NT2/D1 (cell line): ENCODE data around the gene PITRM1.

ENCODE experiments used
- DNase-seq: peaks from one replicate; pipeline ENCODE4 v3.0.0-alpha.2; 2011; ENCODE audit warnings: low read depth, low spot score
- H3K27me3 ChIP-seq: 2 replicates; pipeline ENCODE4 v1.6.0; 2011; ENCODE audit warnings: mild to moderate bottlenecking; ENCODE audit not compliant: insufficient read length, insufficient read depth
- H3K36me3 ChIP-seq: 2 replicates; pipeline ENCODE4 v1.6.1; 2011; ENCODE audit warnings: mild to moderate bottlenecking, low read length, mixed read lengths; ENCODE audit not compliant: insufficient read depth, insufficient read length
- H3K4me1 ChIP-seq: 2 replicates; pipeline ENCODE4 v1.5.1; 2011; ENCODE audit not compliant: insufficient read depth, insufficient read length
- H3K4me3 ChIP-seq: 2 replicates; pipeline ENCODE4 v1.5.1; 2011; ENCODE audit warnings: low read depth; ENCODE audit not compliant: insufficient read length
- H3K9ac ChIP-seq: 2 replicates; pipeline ENCODE4 v1.6.0; 2011; ENCODE audit warnings: low read depth; ENCODE audit not compliant: insufficient read length
- H3K9me3 ChIP-seq: 2 replicates; pipeline ENCODE4 v1.5.1; 2011; ENCODE audit warnings: mild to moderate bottlenecking, low read length; ENCODE audit not compliant: insufficient read depth
- SUZ12 ChIP-seq: IDR thresholded peaks from 2 replicates; pipeline ENCODE4 v1.6.1; 2011; ENCODE audit not compliant: insufficient read length, insufficient read depth; ENCODE audit errors: extremely low read depth
- YY1 ChIP-seq: IDR thresholded peaks from 2 replicates; pipeline ENCODE4 v1.6.1; 2011; ENCODE audit not compliant: insufficient read length, insufficient read depth
- ZNF274 ChIP-seq: IDR thresholded peaks from 2 replicates; pipeline ENCODE4 v1.6.1; 2011; ENCODE audit warnings: mild to moderate bottlenecking, low read depth, low read length

The PITRM1 gene

DNA sequence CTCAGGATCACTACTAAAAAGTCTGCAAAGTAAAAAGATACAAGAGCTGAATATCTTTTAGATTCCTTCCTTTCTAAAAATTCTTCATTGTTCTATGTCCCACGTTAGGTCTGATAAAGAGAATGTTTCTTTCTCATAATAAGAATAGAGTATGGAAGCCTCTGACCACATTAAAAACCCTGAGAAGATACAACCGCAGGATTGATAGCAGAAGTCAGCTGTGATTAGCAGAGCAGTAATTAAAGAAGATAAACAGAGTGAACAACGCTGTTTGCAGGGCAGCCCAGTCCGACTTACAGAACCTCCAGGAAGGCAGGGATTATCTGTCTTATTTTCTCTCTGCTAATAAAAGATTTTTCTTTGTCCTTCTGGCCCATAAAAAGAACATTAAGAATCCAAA is 31.4 kb upstream of the PITRM1 start:
- TF ChIP-seq ZNF274 (no peak), SUZ12 (no peak), YY1 (no peak)
- H3K27me3 ChIP-seq = no peaks in the 10 kb centered on the region
- H3K4me3 ChIP-seq = no peak overlapping the region
- peaks cover 2% of the 10 kb centered on the region for H3K4me1 ChIP-seq
- no peaks in the 10 kb centered on the region for H3K9me3 ChIP-seq
- H3K36me3 ChIP-seq = no peaks in the 10 kb centered on the region
- no peak overlapping the region for H3K9ac ChIP-seq
- DNase-seq = no peak

DNA sequence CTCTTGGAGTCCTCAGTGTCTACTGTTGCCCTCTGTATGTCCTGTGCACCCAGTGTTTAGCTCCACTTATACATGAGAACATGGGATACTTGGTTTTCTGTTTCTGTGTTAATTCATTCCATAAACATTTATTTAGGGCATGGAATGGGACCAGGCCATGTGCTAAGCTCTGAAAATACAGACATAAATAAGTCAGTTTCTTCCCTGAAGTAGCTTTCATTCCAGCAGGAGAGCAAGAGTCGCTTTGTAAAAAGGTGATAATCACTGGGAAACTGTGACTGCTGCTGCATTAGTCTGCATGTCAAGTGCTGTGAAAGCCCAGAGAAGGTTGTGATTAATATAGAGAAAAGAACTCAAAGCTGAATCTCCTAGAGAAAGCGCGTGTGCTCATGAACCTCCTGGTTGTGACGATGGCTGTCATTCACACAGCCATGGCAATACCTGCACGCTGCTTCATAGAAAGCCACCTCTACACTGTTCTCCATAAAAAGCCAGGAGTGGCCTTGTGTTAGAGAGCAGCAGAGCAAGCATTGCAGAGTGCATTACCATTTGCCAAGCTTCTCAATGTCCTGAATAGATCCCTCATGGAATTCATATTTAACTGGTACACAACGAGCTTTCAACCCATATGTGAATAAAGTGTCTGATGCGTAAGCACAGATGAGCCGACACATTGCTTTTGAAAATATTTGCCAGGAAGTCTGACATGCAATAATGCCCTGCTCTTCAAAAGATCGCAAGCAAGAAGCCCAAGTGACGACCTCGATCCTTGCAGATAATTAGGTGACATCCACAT is 30.6 kb upstream of the PITRM1 start:
- Histone ChIP-seq H3K4me3 (no peak overlapping the region), H3K27me3 (no peaks in the 10 kb centered on the region), H3K36me3 (no peaks in the 10 kb centered on the region), H3K9me3 (no peaks in the 10 kb centered on the region), H3K9ac (no peak overlapping the region), H3K4me1 (peaks cover 2% of the 10 kb centered on the region)
- TF ChIP-seq ZNF274 = no peak
- no peak for TF ChIP-seq YY1
- no peak for TF ChIP-seq SUZ12
- no peak for DNase-seq

- no peak for TF ChIP-seq SUZ12
- TF ChIP-seq ZNF274 = no peak
- no peak for TF ChIP-seq YY1
- Histone ChIP-seq H3K4me3 (no peak overlapping the region), H3K36me3 (no peaks in the 10 kb centered on the region), H3K9ac (no peak overlapping the region), H3K27me3 (no peaks in the 10 kb centered on the region), H3K4me1 (peaks cover 2% of the 10 kb centered on the region), H3K9me3 (no peaks in the 10 kb centered on the region)
- DNase-seq = no peak
Measured at GRCh38 chr10:3201796-3202195, 29.2 kb upstream of the PITRM1 start.

DNA sequence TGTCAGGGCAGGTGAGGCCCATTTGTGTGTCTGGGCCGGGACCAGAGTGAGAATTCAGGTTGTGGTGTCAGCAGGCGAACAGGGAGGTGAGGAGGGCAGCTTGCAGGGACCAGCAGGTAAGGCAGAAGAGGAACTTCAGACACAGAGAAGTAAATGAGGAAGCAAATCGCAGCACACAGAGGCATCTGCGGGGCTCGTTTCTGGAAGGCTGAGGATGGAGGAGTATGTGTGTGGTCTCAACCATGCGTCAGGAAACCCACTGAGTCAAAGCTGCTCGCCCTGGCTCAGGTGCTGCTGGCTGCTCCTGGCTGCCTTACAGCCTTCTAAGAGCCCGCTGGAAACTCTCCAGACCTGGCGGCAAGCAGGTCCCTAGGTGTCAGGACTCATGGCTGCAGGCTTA is 26.9 kb upstream of the PITRM1 start:
- H3K36me3 ChIP-seq = no peaks in the 10 kb centered on the region
- no peak overlapping the region for H3K9ac ChIP-seq
- H3K4me1 ChIP-seq = peaks cover 2% of the 10 kb centered on the region
- TF ChIP-seq ZNF274 (no peak), YY1 (no peak), SUZ12 (no peak)
- H3K4me3 ChIP-seq = no peak overlapping the region
- no peaks in the 10 kb centered on the region for H3K27me3 ChIP-seq
- H3K9me3 ChIP-seq = no peaks in the 10 kb centered on the region
- no peak for DNase-seq

DNA sequence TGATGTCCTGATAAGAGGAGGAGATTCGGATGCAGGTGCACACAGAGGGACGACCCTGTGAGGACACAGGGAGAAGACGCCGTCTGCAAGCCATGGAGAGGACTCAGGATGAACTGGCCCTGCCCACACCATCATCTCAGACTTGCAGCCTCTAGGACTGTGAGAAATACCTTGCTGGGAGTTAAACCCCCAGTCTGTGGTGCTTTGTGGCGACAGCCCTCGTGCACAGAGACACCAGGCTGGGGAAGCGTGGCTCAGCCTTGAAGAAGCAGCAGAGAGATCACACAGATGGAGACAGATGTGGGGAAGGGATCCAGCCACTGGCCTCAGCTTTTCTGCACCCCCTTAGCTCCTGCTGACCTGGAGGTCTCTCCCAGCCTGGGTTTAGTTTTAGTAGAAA is 26.3 kb upstream of the PITRM1 start:
- Histone ChIP-seq H3K4me3 (no peak overlapping the region), H3K27me3 (no peaks in the 10 kb centered on the region), H3K9ac (no peak overlapping the region), H3K9me3 (no peaks in the 10 kb centered on the region), H3K36me3 (no peaks in the 10 kb centered on the region), H3K4me1 (peaks cover 2% of the 10 kb centered on the region)
- no peak for TF ChIP-seq YY1
- TF ChIP-seq SUZ12 = no peak
- TF ChIP-seq ZNF274 = no peak
- no peak for DNase-seq

GRCh38 chr10:3197348-3198003 is 24.9 kb upstream of the PITRM1 start:
- DNase-seq = peak; percentile 50
- no peaks in the 10 kb centered on the region for H3K27me3 ChIP-seq
- H3K36me3 ChIP-seq = no peaks in the 10 kb centered on the region
- no peaks in the 10 kb centered on the region for H3K9me3 ChIP-seq
- peaks cover 2% of the 10 kb centered on the region for H3K4me1 ChIP-seq
- peak overlapping the region; percentile 15 for H3K4me3 ChIP-seq
- no peak overlapping the region for H3K9ac ChIP-seq
- TF ChIP-seq SUZ12 (no peak), ZNF274 (no peak), YY1 (no peak)

- Histone ChIP-seq H3K9me3 (no peaks in the 10 kb centered on the region), H3K27me3 (no peaks in the 10 kb centered on the region), H3K36me3 (no peaks in the 10 kb centered on the region), H3K9ac (no peak overlapping the region), H3K4me3 (no peak overlapping the region), H3K4me1 (peaks cover 2% of the 10 kb centered on the region)
- no peak for DNase-seq
- TF ChIP-seq YY1 = no peak
- TF ChIP-seq ZNF274 = no peak
- no peak for TF ChIP-seq SUZ12
Measured at GRCh38 chr10:3196958-3197347, 24.4 kb upstream of the PITRM1 start.
